ENCODE data around the gene NDUFB2.
"Not testable (repeated sequence)": the region's sequence is repeated elsewhere in the genome, so short reads cannot be mapped to it uniquely, and the experiment has no call there.

GRCh38 chr7:140669862-140670261 is 26.6 kb upstream of the NDUFB2 start:
- TF ChIP-seq CTCF (conservative IDR thresholded peaks at IDR 0.05); EZH2 (IDR thresholded peaks at IDR 0.05; ENCODE audit: low read depth): not testable (repeated sequence)

Data from PC-9 (cell line).